Measurements from ENCODE around the gene SLC15A3.

The SLC15A3 gene

DNA sequence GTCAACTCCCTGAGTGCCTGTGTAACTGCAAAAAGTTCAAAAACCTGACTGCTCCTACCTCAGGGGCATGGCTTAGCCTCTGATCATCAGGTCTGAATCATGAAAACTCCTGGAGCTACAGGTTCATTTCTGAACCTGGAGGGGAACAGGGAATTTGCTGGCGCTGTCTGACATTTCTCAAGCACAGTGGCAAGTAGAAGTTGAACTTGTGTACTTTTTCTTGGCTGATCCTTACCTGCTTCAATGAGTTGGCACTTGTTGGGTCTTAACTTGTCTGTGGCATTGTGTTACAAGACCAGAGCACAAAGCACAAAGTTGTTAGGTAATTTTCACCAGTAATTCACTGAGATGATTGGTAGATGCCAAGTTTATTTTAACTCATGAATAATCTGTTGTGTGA is 34.7 kb downstream of the SLC15A3 start:
- no peak for DNase-seq (ENCODE audit: low spot score)
- ChIA-PET POLR2A (ENCODE audit: low non-redundant PET) (no interaction called here), CTCF (interaction anchor here (0.6 kb wide), 1 partner anchor 86 kb away, joined by 3 read pairs; no protein-coding TSS in a partner anchor)
- TF ChIP-seq, protein P1, sequence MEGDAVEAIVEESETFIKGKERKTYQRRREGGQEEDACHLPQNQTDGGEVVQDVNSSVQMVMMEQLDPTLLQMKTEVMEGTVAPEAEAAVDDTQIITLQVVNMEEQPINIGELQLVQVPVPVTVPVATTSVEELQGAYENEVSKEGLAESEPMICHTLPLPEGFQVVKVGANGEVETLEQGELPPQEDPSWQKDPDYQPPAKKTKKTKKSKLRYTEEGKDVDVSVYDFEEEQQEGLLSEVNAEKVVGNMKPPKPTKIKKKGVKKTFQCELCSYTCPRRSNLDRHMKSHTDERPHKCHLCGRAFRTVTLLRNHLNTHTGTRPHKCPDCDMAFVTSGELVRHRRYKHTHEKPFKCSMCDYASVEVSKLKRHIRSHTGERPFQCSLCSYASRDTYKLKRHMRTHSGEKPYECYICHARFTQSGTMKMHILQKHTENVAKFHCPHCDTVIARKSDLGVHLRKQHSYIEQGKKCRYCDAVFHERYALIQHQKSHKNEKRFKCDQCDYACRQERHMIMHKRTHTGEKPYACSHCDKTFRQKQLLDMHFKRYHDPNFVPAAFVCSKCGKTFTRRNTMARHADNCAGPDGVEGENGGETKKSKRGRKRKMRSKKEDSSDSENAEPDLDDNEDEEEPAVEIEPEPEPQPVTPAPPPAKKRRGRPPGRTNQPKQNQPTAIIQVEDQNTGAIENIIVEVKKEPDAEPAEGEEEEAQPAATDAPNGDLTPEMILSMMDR (conservative IDR thresholded peaks at IDR 0.05; ENCODE audit: low read depth) = no peak
- H3K27ac ChIP-seq = peak overlapping the region; percentile 66

DNA sequence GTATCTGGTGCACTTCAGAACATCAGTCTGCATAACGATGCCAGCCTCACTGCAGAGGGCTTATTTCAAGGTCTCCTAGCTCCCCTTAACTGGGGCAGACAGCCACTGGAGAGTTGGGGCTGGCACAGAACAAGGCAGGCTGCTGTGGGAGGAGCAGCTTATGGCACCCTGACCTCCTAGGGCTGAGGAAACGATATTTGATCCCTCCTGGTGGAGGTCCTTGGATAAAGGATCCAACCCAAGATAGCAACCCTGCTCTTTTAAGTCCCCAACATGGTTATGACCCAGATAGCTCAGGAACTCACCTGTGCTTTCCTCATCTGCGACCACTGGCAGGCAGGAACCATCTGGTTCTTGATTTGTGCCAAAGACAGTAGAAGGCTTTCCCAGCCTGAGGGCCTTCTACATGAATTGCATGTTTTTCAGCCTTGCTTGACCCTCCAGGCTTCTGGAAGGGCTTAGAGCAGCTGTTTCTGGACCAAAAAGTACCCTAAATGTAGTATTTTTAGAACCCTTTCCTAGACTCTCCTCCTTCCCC is 35.2 kb downstream of the SLC15A3 start:
- no peak for DNase-seq (ENCODE audit: low spot score)
- ChIA-PET CTCF (interaction anchor here (0.6 to 1.4 kb wide), 2 partner anchors 17 to 86 kb away, joined by 3 to 4 read pairs; no protein-coding TSS in a partner anchor), POLR2A (ENCODE audit: low non-redundant PET) (no interaction called here)
- TF ChIP-seq, protein P1 (conservative IDR thresholded peaks at IDR 0.05; ENCODE audit: low read depth) = no peak
- H3K27ac ChIP-seq = peak overlapping the region; percentile 66

DNA sequence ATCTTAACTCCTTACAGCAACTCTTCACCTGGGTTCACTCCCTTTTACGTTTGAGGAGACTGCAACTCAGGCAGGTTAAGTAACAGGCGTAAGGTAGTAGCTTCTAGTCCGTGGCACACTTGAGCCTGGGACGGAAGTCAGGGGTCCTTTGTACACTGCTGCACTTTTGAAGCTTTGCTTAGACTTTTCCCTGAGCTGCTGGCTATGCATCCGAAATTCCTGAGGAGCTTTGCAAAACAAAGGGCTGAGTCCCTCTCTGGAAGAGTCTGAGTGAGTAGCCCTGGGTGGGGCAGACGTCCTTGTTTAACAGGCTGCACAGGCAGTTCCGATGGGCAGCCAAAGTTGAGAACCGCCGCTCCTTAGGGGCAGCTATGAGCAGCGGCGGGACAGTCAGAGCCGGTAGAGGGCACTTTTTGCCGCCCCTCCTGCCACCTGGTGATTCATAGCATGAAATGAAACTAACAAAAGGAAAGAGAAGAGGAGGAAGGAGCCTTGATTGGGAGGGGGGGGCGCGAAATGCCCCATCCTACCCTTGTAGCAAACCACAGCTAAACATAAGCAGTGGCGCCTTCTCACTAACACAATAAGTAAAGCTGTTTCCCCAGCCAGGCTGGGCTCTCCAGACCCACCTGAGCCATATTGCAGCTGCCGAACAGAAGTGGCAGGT is 36.6 kb downstream of the SLC15A3 start:
- CTCF ChIA-PET = interaction anchor here (0.5 to 1.6 kb wide), 6 partner anchors 16 to 216 kb away, joined by 3 to 5 read pairs (median 4); no protein-coding TSS in a partner anchor
- TF ChIP-seq, protein P1 (conservative IDR thresholded peaks at IDR 0.05; ENCODE audit: low read depth) = peak; percentile 61
- POLR2A ChIA-PET (ENCODE audit: low non-redundant PET) = interaction anchor here (0.7 to 0.9 kb wide), 2 partner anchors 10 to 125 kb away, joined by 3 to 4 read pairs; no protein-coding TSS in a partner anchor
- H3K27ac ChIP-seq = peak overlapping the region; percentile 89
- DNase-seq (ENCODE audit: low spot score) = peak; percentile 82

DNA sequence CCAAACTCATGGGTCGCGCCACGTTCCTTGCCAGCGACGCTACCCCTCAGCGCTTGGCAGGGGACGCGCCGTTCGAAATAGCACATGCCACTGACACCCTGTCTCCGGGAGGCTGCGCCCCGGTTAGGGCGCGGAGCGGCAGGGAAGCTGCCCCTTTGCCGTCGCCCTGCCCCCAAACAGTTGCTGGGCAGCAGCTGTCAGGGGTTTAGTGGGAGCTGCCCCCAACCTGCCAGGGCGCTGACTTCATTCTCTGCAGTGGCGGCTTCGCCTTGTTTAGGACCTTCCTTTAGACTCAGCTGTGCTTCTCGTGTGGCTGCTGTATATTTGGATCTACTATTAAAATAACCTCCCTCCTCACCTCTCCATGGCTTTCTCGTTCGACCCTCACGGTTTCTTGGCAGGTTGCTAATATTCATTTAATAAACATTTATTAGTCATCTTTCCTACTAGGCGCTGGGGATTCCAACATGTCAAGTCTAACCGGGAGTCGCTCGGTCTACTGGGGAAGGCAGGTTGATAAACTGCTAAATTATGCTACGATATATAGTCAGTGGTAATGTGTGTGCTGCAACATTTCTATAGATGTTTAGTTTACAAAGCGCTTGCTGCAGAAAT is 37.2 kb downstream of the SLC15A3 start:
- ChIA-PET CTCF (interaction anchor here (0.6 to 1.6 kb wide), 4 partner anchors 27 to 216 kb away, joined by 3 to 5 read pairs (median 4); no protein-coding TSS in a partner anchor), POLR2A (ENCODE audit: low non-redundant PET) (interaction anchor here (0.7 to 0.9 kb wide), 2 partner anchors 9 to 124 kb away, joined by 3 to 4 read pairs; no protein-coding TSS in a partner anchor)
- DNase-seq (ENCODE audit: low spot score) = peak; percentile 46
- TF ChIP-seq, protein P1 (conservative IDR thresholded peaks at IDR 0.05; ENCODE audit: low read depth) = no peak
- H3K27ac ChIP-seq = peak overlapping the region; percentile 89

DNA sequence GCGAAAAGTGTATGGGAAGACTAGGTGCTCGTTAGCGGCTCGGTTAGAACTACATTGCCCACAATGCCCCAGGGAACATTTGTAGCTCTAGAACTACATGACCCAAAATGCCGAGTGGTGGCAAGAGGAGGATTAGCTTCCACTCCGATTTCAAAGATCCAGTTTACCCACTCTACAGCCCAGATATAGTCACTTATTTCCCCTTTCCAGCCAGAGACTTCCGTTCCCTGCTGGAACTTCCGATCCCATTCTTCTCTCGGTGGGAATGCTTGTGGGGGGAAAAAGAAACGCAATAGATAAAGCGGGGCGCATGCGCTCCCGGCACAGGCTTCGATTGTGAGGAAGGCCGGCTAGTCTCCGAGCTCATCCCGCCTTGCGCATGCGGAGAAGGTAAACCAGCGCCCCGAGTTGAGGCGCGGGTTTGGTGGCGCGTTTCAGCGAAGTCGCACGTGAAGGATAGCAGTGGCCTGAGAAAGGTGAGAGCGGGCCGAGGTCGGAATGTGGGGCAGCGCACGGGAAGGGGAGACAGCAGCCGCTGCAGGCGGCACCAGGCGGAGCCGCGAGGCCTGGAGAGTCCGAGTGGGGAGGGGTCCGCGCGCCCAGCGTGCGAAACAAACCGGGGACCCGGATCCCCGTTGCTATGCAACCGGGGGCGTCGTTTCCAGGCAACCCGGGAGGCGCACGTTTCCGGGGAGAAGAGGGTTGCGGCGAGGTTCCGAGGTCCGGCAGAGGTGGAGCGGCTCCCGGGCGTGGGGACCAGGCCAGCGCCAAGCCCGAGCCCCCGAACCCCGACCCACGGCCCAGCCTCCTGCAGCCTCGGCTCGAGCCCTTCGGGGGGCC is 38.0 kb downstream of the SLC15A3 start, which contains the start of gene TMEM109:
TSS of gene TMEM109 (plus strand) at position 366 of the 840 bp plus-strand sequence. CDS start 5,536 bp downstream, outside the sequence.
- TF ChIP-seq, protein P1 (conservative IDR thresholded peaks at IDR 0.05; ENCODE audit: low read depth) = no peak
- peak; percentile 89 for DNase-seq (ENCODE audit: low spot score)
- peak within 1 kb of the TSS; percentile 89 for H3K27ac ChIP-seq
- CTCF ChIA-PET = interaction anchor here (1.6 kb wide), 1 partner anchor 83 kb away, joined by 4 read pairs; no protein-coding TSS in a partner anchor
- POLR2A ChIA-PET (ENCODE audit: low non-redundant PET) = no interaction called here
